IMR-90 (cell line): ENCODE measurements around the gene FLOT2. TPM values are rescaled to one million over a fixed set of nuclear protein-coding genes. Genes with fewer than 3 reads are reported as not detected.

ENCODE experiments used
- ATAC-seq: fragments of 200-7000 bp; cut with Tn5 transposase; 2 replicates; pipeline ENCODE4 v1.9.1; 2020; ENCODE audit warnings: low read depth, mild to moderate bottlenecking, moderate library complexity
- BruUV-seq: library from RNA; stranded (reverse); fragments of 400-500 nt; replicated peaks from 2 replicates; lab custom pipeline; 2021; lab: Mats Ljungman, UMichigan
- CTCF ChIA-PET: fragments of 300-600 bp; formaldehyde crosslinking; extraction: SDS; loops from one replicate; lab custom pipeline; 2021; ENCODE audit warnings: antibody characterized with exemption; lab: Yijun Ruan, JAX
- POLR2A ChIA-PET: fragments of 300-600 bp; sonication (Branson Sonifier 250); formaldehyde crosslinking; loops from one replicate; lab custom pipeline; 2022; ENCODE audit warnings: antibody characterized with exemption; ENCODE audit not compliant: unreplicated experiment; lab: Charles Lee
- DNase-seq: peaks from one replicate; pipeline ENCODE4 v3.0.0; 2013
- H2AFZ ChIP-seq: replicated peaks from 2 replicates; pipeline ENCODE3; 2013; ENCODE audit warnings: low read length, mild to moderate bottlenecking; ENCODE audit not compliant: poor library complexity
- H2AK5ac ChIP-seq: 2 replicates; pipeline ENCODE4 v1.6.1; 2013; ENCODE audit warnings: low read depth, low read length, inconsistent platforms
- H2AK9ac ChIP-seq: replicated peaks from 2 replicates; pipeline ENCODE3; 2013; ENCODE audit warnings: mild to moderate bottlenecking, low read depth, low read length, moderate library complexity; ENCODE audit not compliant: poor library complexity
- H2BK120ac ChIP-seq: 2 replicates; pipeline ENCODE4 v1.6.1; 2013; ENCODE audit warnings: low read depth, low read length, inconsistent platforms
- H2BK15ac ChIP-seq: 3 replicates; pipeline ENCODE4 v1.6.1; 2013; ENCODE audit warnings: low read depth, low read length, inconsistent platforms
- H2BK20ac ChIP-seq: 2 replicates; pipeline ENCODE4 v1.6.1; 2013; ENCODE audit warnings: low read depth, mild to moderate bottlenecking, inconsistent platforms, low read length, moderate library complexity
- H2BK5ac ChIP-seq: 2 replicates; pipeline ENCODE4 v1.6.1; 2013; ENCODE audit warnings: mild to moderate bottlenecking, low read depth, low read length, inconsistent platforms; ENCODE audit not compliant: poor library complexity, severe bottlenecking
- H3K14ac ChIP-seq: replicated peaks from 2 replicates; pipeline ENCODE4 v1.6.1; 2013; ENCODE audit warnings: low read depth, low read length, inconsistent platforms
- H3K18ac ChIP-seq: 2 replicates; pipeline ENCODE4 v1.6.1; 2013; ENCODE audit warnings: low read depth, low read length, control low read depth
- H3K23ac ChIP-seq: 2 replicates; pipeline ENCODE4 v1.6.1; 2013; ENCODE audit warnings: low read depth, low read length, inconsistent platforms
- H3K27ac ChIP-seq: 2 replicates; pipeline ENCODE4 v1.5.1; 2013; ENCODE audit warnings: mild to moderate bottlenecking, control low read depth, low read length; ENCODE audit not compliant: insufficient read depth
- H3K27me3 ChIP-seq: 2 replicates; pipeline ENCODE4 v1.6.1; 2013; ENCODE audit warnings: low read length; ENCODE audit not compliant: control insufficient read depth, insufficient read depth
- H3K36me3 ChIP-seq: 2 replicates; pipeline ENCODE4 v1.6.1; 2013; ENCODE audit warnings: low read length, mixed read lengths; ENCODE audit not compliant: control insufficient read depth, insufficient read depth
- H3K4ac ChIP-seq: 2 replicates; pipeline ENCODE4 v1.6.1; 2013; ENCODE audit warnings: low read depth, low read length, inconsistent platforms
- H3K4me1 ChIP-seq: 2 replicates; pipeline ENCODE4 v1.6.1; 2013; ENCODE audit warnings: low read length, mixed read lengths; ENCODE audit not compliant: control insufficient read depth, insufficient read depth
- H3K4me2 ChIP-seq: 2 replicates; pipeline ENCODE4 v1.6.1; 2013; ENCODE audit warnings: low read depth, mild to moderate bottlenecking, control low read depth, low read length, moderate library complexity
- H3K4me3 ChIP-seq: 2 replicates; pipeline ENCODE4 v1.5.1; 2013; ENCODE audit warnings: low read depth, mild to moderate bottlenecking, control low read depth, low read length, moderate library complexity; ENCODE audit not compliant: insufficient read depth
- H3K56ac ChIP-seq: 2 replicates; pipeline ENCODE4 v1.6.1; 2013; ENCODE audit warnings: low read length, inconsistent platforms; ENCODE audit not compliant: insufficient read depth; ENCODE audit errors: extremely low read depth
- H3K79me1 ChIP-seq, 2 experiments: 2 replicates each; pipeline ENCODE4 v1.6.1; 2013; ENCODE audit warnings: low read length in 2 of 2, inconsistent platforms in 1 of 2, low read depth in 1 of 2
- H3K9ac ChIP-seq: 2 replicates; pipeline ENCODE4 v1.6.1; 2013; ENCODE audit warnings: low read depth, low read length, control low read depth
- H3K9me1 ChIP-seq: 2 replicates; pipeline ENCODE4 v1.6.1; 2013; ENCODE audit warnings: low read length, inconsistent platforms; ENCODE audit not compliant: insufficient read depth
- H3K9me3 ChIP-seq: 2 replicates; pipeline ENCODE4 v1.6.1; 2013; ENCODE audit warnings: low read length; ENCODE audit not compliant: control insufficient read depth, insufficient read depth
- H4K20me1 ChIP-seq: 2 replicates; pipeline ENCODE4 v1.6.1; 2013; ENCODE audit warnings: low read length, inconsistent platforms; ENCODE audit not compliant: insufficient read depth
- H4K5ac ChIP-seq: 2 replicates; pipeline ENCODE4 v1.6.1; 2013; ENCODE audit warnings: mild to moderate bottlenecking, low read depth, low read length, control low read depth
- H4K8ac ChIP-seq, 2 experiments: 2 replicates each; pipeline ENCODE4 v1.6.1; 2013; ENCODE audit warnings: low read depth in 2 of 2, low read length in 2 of 2, control low read depth in 1 of 2, inconsistent platforms in 1 of 2
- H4K91ac ChIP-seq: 2 replicates; pipeline ENCODE4 v1.6.1; 2013; ENCODE audit warnings: low read depth, low read length, inconsistent platforms; ENCODE audit not compliant: insufficient read depth
- FOS ChIP-seq: fragments of 150-350 bp; IDR thresholded peaks from 2 replicates; pipeline ENCODE4 v1.6.1; 2016; ENCODE audit warnings: low read depth, low read length
- MAFK ChIP-seq: IDR thresholded peaks from 2 replicates; pipeline ENCODE4 v1.6.1; 2012; ENCODE audit warnings: low read depth, low read length, improper control_type of control experiment
- MXI1 ChIP-seq: IDR thresholded peaks from 2 replicates; pipeline ENCODE4 v1.6.1; 2012; ENCODE audit warnings: low read depth, mild to moderate bottlenecking, low read length, moderate library complexity, borderline replicate concordance
- NFE2L2 ChIP-seq: fragments of 150-350 bp; IDR thresholded peaks from 2 replicates; pipeline ENCODE4 v1.6.1; 2016; ENCODE audit warnings: low read depth, mild to moderate bottlenecking, low read length
- RAD21 ChIP-seq: IDR thresholded peaks from 2 replicates; pipeline ENCODE4 v1.6.1; 2012; ENCODE audit warnings: low read length, improper control_type of control experiment
- SMC3 ChIP-seq: fragments of 150-350 bp; IDR thresholded peaks from 2 replicates; pipeline ENCODE4 v1.6.1; 2016; ENCODE audit warnings: low read depth, mild to moderate bottlenecking, antibody characterized with exemption, low read length, moderate library complexity
- WGBS, 2 experiments: methylation state at CpG; one replicate each; pipeline versions ENCODE4 v1.1.5 to v1.1.7; 2013; ENCODE audit warnings: missing lambda C conversion rate in 2 of 2; ENCODE audit not compliant: insufficient read length in 1 of 2; ENCODE audit errors: extremely low coverage in 2 of 2; 5-methylcytosine and 5-hydroxymethylcytosine counted together
- dilution Hi-C: fragments of 300-500 bp; cut with HindIII; formaldehyde crosslinking; loops from one replicate; pipeline ENCODE4 v1.14.3; 2018; ENCODE audit warnings: low sequenced_read_pairs; ENCODE audit not compliant: unreplicated experiment
- in situ Hi-C: fragments of 300-500 bp; cut with MboI; formaldehyde crosslinking; loops from 3 replicates; pipeline ENCODE4 v1.14.3; 2019; ENCODE audit warnings: low sequenced_read_pairs, inconsistent platforms, mixed read lengths
- intact Hi-C: fragments of 100-400 bp; cut with micrococcal nuclease; formaldehyde crosslinking; loops from 2 replicates; pipeline ENCODE4 v1.10.0; 2022
- polyA plus RNA-seq, 3 experiments: library from polyadenylated mRNA; depleted of rRNA; stranded (reverse); fragments of >200 nt; gene quantifications; 2 replicates each; pipeline ENCODE4 v1.2.3, GENCODE V29; 2012; ENCODE audit warnings: low replicate concordance in 1 of 3
- total RNA-seq: library from RNA; depleted of rRNA; stranded (reverse); fragments of >200 nt; gene quantifications from 2 replicates; pipeline ENCODE4 v1.2.3, GENCODE V29; 2012
- TF ChIP-seq, protein P1 (sequence below): conservative IDR thresholded peaks from 2 replicates; pipeline ENCODE4 v1.5.1; 2012; ENCODE audit warnings: mild to moderate bottlenecking, low read depth, low read length, improper control_type of control experiment
- TF ChIP-seq, protein P2 (sequence below): fragments of 150-350 bp; IDR thresholded peaks from 2 replicates; pipeline ENCODE4 v1.6.1; 2016; ENCODE audit warnings: low read depth, mild to moderate bottlenecking, low read length, moderate library complexity, borderline replicate concordance

The FLOT2 gene
- total and polyA plus RNA-seq, 2 of the 4 experiments (the other 2 are of a cell fraction): 19.7 to 67.9 TPM

DNA sequence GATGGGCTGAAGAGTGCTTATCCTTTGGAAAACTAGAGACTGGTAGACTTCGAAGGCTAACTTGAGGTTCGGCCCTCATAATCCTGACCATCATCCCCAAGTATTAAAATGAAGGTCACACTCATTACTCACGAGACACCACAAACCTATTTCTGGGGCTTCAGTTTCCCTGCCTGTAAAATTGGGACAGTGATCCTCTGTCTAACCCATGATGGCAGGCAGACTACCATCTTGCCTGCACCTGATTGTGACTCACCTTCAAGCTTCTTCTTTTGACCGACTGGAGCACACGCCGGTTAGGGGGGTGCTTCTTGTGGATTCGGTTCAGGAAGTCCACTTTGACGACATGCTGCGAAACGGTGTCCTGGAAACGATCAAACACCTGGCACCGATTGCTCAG lies 19.5 kb upstream of the FLOT2 start:
- Histone ChIP-seq H3K14ac (no peak overlapping the region), H2AK5ac (no peak overlapping the region), H3K9me1 (no peaks in the 10 kb centered on the region), H3K18ac (no peak overlapping the region), H3K9ac (no peak overlapping the region), H3K4me1 (no peaks in the 10 kb centered on the region), H4K20me1 (peaks cover 27% of the 10 kb centered on the region; the same call in 1 of the 2 replicates), H2BK120ac (no peak overlapping the region), H3K79me1 (peaks cover 44 to 52% of the 10 kb centered on the region in 2 experiments), H3K4ac (no peak overlapping the region), H3K4me2 (no peak overlapping the region), H4K5ac (no peak overlapping the region), H2AK9ac (no peak overlapping the region), H3K23ac (no peak overlapping the region), H3K56ac (no peak overlapping the region), H3K4me3 (no peak overlapping the region), H2AFZ (no peak overlapping the region), H3K27ac (no peak overlapping the region), H3K36me3 (peaks cover 62% of the 10 kb centered on the region), H2BK15ac (no peak overlapping the region), H3K27me3 (no peaks in the 10 kb centered on the region), H4K8ac (no peak overlapping the region), H2BK5ac (no peak overlapping the region), H4K91ac (no peak overlapping the region), H3K9me3 (no peaks in the 10 kb centered on the region), H2BK20ac (no peak overlapping the region)
- BruUV-seq: no TSS peak
- no peak for DNase-seq
- 97% methylated on average over 7 of the region's 12 CpGs; no CpG with 5 or more reads in 1 of the 2 experiments for WGBS, 2 experiments
- dilution Hi-C loops (no loop called here), intact Hi-C loops (no loop called here), in situ Hi-C loops (no loop called here)
- TF ChIP-seq MXI1: no peak
- TF ChIP-seq, protein P1, sequence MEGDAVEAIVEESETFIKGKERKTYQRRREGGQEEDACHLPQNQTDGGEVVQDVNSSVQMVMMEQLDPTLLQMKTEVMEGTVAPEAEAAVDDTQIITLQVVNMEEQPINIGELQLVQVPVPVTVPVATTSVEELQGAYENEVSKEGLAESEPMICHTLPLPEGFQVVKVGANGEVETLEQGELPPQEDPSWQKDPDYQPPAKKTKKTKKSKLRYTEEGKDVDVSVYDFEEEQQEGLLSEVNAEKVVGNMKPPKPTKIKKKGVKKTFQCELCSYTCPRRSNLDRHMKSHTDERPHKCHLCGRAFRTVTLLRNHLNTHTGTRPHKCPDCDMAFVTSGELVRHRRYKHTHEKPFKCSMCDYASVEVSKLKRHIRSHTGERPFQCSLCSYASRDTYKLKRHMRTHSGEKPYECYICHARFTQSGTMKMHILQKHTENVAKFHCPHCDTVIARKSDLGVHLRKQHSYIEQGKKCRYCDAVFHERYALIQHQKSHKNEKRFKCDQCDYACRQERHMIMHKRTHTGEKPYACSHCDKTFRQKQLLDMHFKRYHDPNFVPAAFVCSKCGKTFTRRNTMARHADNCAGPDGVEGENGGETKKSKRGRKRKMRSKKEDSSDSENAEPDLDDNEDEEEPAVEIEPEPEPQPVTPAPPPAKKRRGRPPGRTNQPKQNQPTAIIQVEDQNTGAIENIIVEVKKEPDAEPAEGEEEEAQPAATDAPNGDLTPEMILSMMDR: no peak
- TF ChIP-seq, protein P2, sequence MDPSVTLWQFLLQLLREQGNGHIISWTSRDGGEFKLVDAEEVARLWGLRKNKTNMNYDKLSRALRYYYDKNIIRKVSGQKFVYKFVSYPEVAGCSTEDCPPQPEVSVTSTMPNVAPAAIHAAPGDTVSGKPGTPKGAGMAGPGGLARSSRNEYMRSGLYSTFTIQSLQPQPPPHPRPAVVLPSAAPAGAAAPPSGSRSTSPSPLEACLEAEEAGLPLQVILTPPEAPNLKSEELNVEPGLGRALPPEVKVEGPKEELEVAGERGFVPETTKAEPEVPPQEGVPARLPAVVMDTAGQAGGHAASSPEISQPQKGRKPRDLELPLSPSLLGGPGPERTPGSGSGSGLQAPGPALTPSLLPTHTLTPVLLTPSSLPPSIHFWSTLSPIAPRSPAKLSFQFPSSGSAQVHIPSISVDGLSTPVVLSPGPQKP: no peak
- no peak for TF ChIP-seq FOS
- TF ChIP-seq RAD21: no peak
- no peak for TF ChIP-seq SMC3
- no peak for TF ChIP-seq NFE2L2
- no peak for TF ChIP-seq MAFK
- ChIA-PET CTCF (interaction anchor here (1.6 kb wide), 1 partner anchor 190 kb away, joined by 6 read pairs; no protein-coding TSS in a partner anchor), POLR2A (interaction anchor here (0.5 kb wide), 1 partner anchor 42 kb away, joined by 3 read pairs; no protein-coding TSS in a partner anchor)
- no peak for ATAC-seq
